Duodenal mucosa (tissue), 2 donors: ENCODE results near the gene CCDC116.

ENCODE experiments used
- H3K27ac ChIP-seq: one replicate; pipeline ENCODE4 v1.7.0; 2013; ENCODE audit warnings: low read depth, low read length
- H3K27me3 ChIP-seq, 2 donors: one replicate each; pipeline ENCODE4 v1.7.0; 2013; ENCODE audit warnings: low read length in 2 of 2, control low read depth in 1 of 2; ENCODE audit not compliant: insufficient read depth in 2 of 2, control insufficient read depth in 1 of 2
- H3K36me3 ChIP-seq, 2 donors: one replicate each; pipeline ENCODE4 v1.7.0; 2013; ENCODE audit warnings: low read length in 2 of 2, control low read depth in 1 of 2; ENCODE audit not compliant: insufficient read depth in 2 of 2, control insufficient read depth in 1 of 2
- H3K4me1 ChIP-seq, 2 donors: one replicate each; pipeline ENCODE4 v1.7.0; 2013; ENCODE audit warnings: low read length in 2 of 2, control low read depth in 1 of 2; ENCODE audit not compliant: insufficient read depth in 2 of 2, control insufficient read depth in 1 of 2
- H3K4me3 ChIP-seq, 2 donors: one replicate each; pipeline ENCODE4 v1.7.0; 2013; ENCODE audit warnings: low read length in 2 of 2, low read depth in 1 of 2
- H3K9ac ChIP-seq, 2 donors: one replicate each; pipeline ENCODE4 v1.7.0; 2013; ENCODE audit warnings: low read length in 2 of 2, low read depth in 1 of 2
- H3K9me3 ChIP-seq, 2 donors: one replicate each; pipeline ENCODE4 v1.7.0; 2013; ENCODE audit warnings: low read length in 2 of 2, control low read depth in 1 of 2; ENCODE audit not compliant: control insufficient read depth in 1 of 2

Gene CCDC116

GRCh38 chr22:21681566-21682370 is 49.2 kb downstream of the CCDC116 start:
- Histone ChIP-seq H3K27ac (no peak overlapping the region), H3K4me1 (no peaks in the 10 kb centered on the region), H3K27me3 (no peaks in the 10 kb centered on the region), H3K4me3 (no peak overlapping the region), H3K9ac (no peak overlapping the region), H3K36me3 (peaks cover 21 to 62% of the 10 kb centered on the region in 2 donors), H3K9me3 (no peaks in the 10 kb centered on the region)

- Histone ChIP-seq H3K27me3 (no peaks in the 10 kb centered on the region), H3K27ac (no peak overlapping the region), H3K4me3 (no peak overlapping the region), H3K4me1 (no peaks in the 10 kb centered on the region), H3K9ac (no peak overlapping the region), H3K9me3 (no peaks in the 10 kb centered on the region), H3K36me3 (peaks cover 22 to 66% of the 10 kb centered on the region in 2 donors)
Observed at GRCh38 chr22:21682385-21683175, 50.0 kb downstream of the CCDC116 start.

- H3K36me3 ChIP-seq: peaks cover 25 to 63% of the 10 kb centered on the region in 2 donors
- no peak overlapping the region for H3K4me3 ChIP-seq
- no peaks in the 10 kb centered on the region for H3K9me3 ChIP-seq
- H3K27me3 ChIP-seq: no peaks in the 10 kb centered on the region
- H3K4me1 ChIP-seq: no peaks in the 10 kb centered on the region
- H3K27ac ChIP-seq: no peak overlapping the region
- no peak overlapping the region for H3K9ac ChIP-seq
Observed at GRCh38 chr22:21683401-21683811, 50.8 kb downstream of the CCDC116 start.

DNA sequence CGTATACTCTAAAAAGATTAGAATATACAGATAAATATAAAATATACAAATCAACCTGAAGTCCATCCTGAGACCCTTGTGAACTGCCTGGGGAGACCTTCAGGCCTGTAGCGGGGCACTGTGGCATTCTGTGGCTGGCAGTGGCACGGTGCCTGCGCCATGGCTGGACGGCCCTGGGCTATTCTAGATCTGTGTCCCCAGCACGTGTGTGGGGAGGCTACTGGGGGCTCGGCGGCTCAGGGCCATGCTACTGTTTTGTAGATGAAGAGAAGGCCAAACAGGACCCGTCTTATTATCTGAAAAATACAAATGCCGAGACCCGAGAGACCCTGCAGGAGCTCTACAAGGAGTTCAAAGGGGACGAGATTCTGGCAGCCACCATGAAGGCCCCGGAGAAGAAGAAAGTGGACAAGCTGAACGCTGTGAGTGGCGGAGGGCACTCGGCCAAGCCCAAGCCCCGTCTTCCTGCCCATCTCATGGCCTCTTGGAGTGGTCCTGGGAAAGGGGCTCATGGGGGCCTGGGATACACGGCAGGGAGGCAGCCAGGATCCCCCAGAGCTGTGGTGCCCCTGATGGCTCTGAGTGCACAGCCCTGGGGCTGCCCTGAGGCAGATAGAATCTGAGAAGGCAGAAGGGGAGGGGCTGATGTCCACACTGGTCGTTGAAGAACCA is 52.1 kb downstream of the CCDC116 start:
- H3K27me3 ChIP-seq: no peaks in the 10 kb centered on the region
- no peak overlapping the region for H3K27ac ChIP-seq
- H3K36me3 ChIP-seq: peaks cover 25 to 73% of the 10 kb centered on the region in 2 donors
- H3K4me1 ChIP-seq: no peaks in the 10 kb centered on the region
- no peaks in the 10 kb centered on the region for H3K9me3 ChIP-seq
- H3K9ac ChIP-seq: no peak overlapping the region
- H3K4me3 ChIP-seq: no peak overlapping the region

DNA sequence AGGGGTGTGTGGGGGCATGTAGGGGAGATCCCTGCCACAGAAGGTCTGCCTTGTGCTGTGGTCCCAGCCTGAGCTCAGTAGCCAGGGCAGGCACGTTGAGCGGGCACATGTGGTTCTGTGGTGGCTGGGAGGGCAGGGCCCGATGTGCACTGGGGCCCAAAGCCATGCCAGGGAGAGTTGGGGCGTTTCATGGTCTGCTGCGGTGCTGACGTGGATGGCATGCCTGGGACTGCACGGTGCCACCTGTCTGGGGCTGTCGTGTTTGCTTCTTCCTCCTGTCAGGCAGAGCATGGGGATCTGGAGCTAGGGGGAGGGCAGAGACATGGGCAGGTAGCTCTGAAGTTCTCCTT is 52.6 kb downstream of the CCDC116 start:
- peaks cover 25 to 75% of the 10 kb centered on the region in 2 donors for H3K36me3 ChIP-seq
- H3K9ac ChIP-seq: no peak overlapping the region
- no peaks in the 10 kb centered on the region for H3K27me3 ChIP-seq
- H3K4me1 ChIP-seq: no peaks in the 10 kb centered on the region
- H3K27ac ChIP-seq: no peak overlapping the region
- H3K4me3 ChIP-seq: no peak overlapping the region
- no peaks in the 10 kb centered on the region for H3K9me3 ChIP-seq

DNA sequence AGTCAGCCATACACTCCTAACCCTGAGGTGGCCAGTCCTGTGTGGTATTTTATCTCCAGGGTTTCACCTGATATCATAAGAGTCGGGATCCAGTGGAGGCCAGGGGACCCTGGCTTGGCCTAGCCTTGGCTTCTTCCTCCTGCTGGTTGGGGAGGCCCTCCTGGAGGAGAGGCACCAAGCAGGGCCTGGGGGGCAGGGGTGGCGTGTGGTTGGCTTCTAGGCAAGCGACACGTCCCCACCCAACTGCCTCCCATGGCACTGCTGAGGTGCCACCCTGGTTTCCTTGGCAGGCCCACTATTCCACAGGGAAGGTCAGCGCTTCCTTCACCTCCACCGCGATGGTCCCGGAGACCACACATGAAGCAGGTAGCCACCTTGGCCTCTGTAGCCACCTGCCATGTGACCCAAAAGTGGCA is 53.6 kb downstream of the CCDC116 start:
- Histone ChIP-seq H3K9ac (no peak overlapping the region), H3K9me3 (no peaks in the 10 kb centered on the region), H3K27ac (no peak overlapping the region), H3K27me3 (no peaks in the 10 kb centered on the region), H3K4me1 (no peaks in the 10 kb centered on the region), H3K4me3 (no peak overlapping the region), H3K36me3 (peaks cover 22 to 74% of the 10 kb centered on the region in 2 donors)
